Skin of body (tissue), 2 donors: Measurements from ENCODE around the gene WASHC4. TPM values are rescaled to one million over a fixed set of nuclear protein-coding genes. Genes with fewer than 3 reads are reported as not detected.

ENCODE experiments used
- DNase-seq: peaks from one replicate; lab custom pipeline; 2025; lab: John Stamatoyannopoulos, UW
- total RNA-seq: library from RNA; depleted of rRNA; stranded (reverse); fragments of >200 nt; gene quantifications from one replicate; pipeline ENCODE4 v1.2.3, GENCODE V29; 2014

The WASHC4 gene, protein sequence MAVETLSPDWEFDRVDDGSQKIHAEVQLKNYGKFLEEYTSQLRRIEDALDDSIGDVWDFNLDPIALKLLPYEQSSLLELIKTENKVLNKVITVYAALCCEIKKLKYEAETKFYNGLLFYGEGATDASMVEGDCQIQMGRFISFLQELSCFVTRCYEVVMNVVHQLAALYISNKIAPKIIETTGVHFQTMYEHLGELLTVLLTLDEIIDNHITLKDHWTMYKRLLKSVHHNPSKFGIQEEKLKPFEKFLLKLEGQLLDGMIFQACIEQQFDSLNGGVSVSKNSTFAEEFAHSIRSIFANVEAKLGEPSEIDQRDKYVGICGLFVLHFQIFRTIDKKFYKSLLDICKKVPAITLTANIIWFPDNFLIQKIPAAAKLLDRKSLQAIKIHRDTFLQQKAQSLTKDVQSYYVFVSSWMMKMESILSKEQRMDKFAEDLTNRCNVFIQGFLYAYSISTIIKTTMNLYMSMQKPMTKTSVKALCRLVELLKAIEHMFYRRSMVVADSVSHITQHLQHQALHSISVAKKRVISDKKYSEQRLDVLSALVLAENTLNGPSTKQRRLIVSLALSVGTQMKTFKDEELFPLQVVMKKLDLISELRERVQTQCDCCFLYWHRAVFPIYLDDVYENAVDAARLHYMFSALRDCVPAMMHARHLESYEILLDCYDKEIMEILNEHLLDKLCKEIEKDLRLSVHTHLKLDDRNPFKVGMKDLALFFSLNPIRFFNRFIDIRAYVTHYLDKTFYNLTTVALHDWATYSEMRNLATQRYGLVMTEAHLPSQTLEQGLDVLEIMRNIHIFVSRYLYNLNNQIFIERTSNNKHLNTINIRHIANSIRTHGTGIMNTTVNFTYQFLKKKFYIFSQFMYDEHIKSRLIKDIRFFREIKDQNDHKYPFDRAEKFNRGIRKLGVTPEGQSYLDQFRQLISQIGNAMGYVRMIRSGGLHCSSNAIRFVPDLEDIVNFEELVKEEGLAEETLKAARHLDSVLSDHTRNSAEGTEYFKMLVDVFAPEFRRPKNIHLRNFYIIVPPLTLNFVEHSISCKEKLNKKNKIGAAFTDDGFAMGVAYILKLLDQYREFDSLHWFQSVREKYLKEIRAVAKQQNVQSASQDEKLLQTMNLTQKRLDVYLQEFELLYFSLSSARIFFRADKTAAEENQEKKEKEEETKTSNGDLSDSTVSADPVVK
- 97.0 TPM for total RNA-seq

DNA sequence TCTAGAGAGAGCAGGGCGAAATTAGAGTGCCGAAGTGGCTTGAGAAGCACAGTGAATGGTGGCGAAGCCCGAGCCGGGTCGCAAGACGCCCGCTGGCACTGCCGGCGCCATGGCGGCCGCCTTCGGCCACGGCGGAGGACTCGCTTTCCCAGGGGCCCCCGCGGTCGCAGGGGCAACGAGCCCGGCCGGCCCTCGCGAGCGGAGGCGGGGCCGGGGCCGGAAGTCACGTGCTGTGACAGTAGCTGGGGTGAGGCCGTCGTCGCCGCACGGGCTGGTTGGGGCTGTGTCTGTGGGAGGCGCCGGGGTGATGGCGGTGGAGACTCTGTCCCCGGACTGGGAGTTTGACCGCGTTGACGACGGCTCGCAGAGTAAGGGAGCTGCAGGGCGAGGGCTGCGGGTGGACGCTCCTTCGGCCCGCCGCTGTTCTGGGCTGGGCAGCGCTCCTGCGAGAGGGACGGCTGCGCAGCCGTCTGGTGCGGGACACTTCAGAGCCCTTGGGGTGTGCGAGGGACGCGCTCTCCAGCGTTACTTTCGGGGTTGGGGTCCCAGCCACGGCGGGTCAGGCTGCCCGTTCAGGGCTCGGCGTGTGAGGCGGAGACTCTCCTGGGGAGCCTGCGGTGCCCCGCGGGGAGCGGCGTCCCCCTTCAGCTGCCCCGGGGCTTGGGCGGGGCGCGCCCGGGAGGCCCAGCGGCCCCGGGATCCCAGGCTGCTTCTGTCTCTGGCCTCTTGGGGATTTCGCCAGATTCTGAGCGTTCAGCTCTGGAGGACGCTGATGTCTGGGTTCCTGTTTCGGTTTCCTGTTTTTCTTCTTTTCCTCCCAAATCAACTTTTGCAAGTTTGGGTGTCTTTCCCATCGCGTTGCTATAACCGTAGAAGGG is at the start of gene WASHC4:
Gene WASHC4 (plus strand): TSS at position 238 of the 878 bp plus-strand sequence. CDS start 70 bp downstream, at position 308.
- peak; percentile 88 for DNase-seq

- DNase-seq = no peak
Measured at GRCh38 chr12:105060715-105061378, 46.7 kb upstream of the WASHC4 start.

DNA sequence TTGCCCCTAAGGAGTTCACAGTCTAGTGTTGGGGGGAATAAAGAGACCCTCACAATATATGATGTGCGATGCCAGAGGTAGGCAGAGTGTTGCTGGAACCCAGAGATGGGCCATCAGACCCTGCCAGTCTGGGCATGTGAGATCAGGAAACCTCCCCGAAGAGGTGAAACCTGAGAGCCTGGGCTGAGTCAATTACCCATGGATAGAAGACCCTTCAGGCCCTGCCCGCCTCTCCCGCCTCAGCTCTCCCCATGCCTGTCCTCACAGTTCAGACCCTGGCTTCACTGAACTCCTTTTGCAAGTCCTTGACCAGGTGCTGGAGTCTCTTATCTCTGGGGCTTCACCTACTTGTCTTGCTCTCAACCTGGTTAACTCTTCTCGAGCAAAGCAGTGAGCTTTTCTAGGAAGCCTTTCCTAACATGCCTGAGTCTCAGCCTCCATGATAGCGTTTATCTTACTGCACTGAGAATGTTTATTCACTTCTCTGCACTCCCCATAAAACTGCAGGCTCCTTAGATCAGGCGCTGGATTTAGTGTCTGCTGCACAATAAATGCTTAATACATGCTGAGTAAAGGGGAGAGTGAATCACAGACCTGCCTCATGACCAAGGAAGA is 42.9 kb upstream of the WASHC4 start:
- DNase-seq = no peak

DNA sequence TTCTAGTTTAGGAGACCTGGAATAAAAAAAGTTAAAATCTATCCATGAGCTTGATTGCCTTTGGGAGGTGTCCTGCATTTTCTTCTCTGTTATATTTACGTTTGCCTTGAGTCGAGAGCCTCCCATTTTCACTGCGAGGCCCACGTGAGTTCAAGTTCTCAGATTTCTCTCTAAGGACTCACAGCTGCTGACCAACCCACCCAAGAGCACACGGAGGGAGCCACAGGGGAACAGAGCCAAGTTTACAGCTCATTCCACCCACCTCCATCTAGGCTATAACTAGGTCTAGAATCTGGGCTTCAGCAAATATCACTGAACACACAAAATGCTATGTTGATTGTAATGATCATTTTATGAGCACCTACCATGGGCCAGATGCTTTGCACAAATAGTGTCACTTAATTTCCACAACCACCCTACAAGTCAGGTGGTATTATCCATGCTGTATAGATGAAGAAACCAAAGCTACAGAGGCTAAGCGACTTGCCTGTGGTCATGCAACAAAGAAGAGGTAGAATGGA is 40.0 kb upstream of the WASHC4 start:
- no peak for DNase-seq

- DNase-seq = no peak
Measured at GRCh38 chr12:105069936-105070702, 37.4 kb upstream of the WASHC4 start.

DNA sequence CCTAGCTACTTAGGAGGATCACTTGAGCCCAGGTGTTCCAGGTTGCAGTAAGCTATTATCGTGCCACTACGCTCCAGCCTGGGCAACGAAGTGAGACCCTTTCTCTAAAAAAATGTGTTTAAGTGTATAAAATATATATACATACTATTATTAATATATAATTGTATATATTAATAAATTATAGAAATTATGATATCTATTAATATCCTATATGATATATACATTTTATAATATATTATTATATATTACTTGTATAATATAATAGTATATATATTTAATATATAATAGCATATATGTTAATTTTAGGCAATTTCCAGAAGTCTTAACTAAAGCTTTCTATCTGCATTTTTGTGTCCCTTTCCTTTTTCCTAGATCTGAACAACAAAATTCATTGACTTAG is 35.5 kb upstream of the WASHC4 start:
- no peak for DNase-seq

DNA sequence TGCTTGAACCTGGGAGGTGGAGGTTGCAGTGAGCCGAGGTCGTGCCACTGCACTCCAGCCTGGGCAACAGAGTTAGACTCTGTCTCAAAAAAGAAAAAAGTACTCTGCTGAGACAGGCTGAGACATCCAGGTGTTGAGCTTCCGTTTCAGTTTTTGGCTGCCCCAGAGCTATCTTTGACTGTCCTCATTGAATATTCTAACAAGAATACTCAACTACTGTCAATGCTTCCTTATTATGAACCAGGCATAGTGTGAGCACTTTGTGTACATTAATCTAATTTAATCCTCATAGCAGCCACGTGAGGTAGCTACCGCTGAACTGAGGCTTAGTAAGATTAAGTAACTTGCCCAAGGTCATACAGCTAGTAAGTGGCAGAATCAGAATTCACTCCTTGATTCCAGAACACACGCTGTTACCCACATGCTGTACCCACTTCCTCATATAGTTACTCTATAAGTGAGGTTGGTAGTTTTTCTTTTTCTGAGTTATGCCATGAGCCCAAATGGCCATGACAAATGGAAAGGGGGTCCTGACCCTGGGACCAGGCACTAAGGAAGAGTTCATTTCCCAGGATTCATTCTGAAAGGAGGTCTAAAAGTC is 34.5 kb upstream of the WASHC4 start:
- DNase-seq = no peak

DNA sequence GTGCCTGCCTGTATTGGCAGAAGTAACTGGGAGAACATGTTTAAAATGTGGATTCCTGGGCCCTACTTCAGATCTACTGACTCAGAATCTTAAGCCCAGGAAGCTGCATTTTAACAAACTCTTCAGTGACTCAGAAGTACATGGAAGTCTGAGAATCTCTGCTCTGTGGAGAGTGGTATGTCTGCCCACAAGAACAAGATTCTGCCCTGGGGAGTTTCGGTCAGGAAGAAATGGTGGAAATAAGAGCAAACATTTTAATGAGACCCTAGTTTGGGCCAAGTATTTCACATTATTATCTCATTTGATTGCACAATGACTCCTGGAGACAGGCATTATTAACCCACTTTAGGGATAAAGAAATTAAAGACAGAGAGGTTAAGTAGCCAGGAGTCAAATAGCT is 31.4 kb upstream of the WASHC4 start:
- DNase-seq = no peak

- DNase-seq = no peak
Measured at GRCh38 chr12:105076913-105077312, 30.6 kb upstream of the WASHC4 start.

GRCh38 chr12:105077435-105077834 is 30.1 kb upstream of the WASHC4 start:
- no peak for DNase-seq

DNA sequence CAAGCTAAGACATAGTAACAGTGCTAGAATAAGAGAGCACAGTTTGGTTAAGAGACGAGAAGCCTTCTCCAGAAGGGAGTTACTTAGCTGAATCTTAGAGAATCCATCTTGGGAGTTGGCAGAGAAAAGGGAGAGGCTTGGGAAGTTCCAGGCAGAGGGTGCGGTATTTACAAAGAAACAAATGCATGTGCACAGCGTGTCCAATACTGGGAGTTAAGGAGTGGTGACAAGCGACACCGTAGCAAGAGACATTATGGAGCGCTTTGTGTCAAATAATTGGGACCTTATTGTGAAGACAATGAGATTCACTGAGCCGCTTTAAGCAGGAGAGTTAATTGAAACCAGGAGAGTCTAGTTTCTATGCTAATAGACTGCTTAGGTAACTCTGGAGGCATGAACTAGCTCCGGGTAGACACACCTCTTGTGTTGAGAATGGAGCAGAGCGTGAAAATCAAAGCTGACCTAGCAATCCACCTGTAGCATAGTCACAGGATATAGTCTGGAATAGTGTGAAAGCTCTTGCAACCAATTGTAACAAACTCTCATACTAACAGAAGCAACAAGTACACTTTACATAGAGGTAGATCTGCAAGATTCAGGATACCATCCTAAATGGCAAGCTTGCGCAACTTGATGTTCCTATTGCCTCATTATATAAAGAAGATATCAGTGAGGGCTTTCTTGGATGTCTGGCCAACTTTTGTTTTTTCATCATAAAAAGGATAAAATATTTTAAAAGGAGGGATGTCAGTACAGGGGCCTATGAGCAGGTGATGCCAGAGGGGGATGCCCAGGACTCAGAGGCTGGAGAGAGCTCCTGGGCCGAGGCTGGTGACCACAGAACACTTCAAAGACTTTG is 28.6 kb upstream of the WASHC4 start:
- no peak for DNase-seq

- DNase-seq = no peak
Measured at GRCh38 chr12:105083031-105083430, 24.5 kb upstream of the WASHC4 start.

DNA sequence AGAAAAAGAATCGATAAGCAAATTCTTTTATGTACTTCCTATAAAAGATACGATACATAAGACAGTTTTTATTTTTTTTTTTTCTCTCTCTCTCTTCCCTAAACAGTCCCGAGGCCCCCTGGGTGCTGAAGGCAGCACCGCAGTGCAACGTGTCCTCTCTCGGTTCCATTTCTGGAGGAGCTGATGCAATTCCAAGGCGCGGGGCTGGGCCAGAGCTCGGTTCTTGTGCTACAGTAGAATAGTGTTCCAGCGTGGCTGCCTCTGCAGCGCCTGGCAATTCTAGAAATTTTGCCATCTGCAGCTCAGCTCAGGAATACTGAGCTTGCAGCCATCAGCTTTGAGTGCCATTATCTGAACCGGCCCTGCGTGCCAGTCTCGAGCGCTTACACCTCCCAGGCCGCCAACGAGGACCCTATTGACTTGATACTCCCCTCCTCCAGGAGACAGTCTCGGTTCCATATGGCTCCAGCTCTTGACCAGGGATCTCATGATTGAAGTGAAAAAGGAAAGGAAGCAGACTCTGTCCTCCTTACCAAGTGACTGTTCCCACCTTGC is 23.9 kb upstream of the WASHC4 start:
- peak; percentile 38 for DNase-seq

DNA sequence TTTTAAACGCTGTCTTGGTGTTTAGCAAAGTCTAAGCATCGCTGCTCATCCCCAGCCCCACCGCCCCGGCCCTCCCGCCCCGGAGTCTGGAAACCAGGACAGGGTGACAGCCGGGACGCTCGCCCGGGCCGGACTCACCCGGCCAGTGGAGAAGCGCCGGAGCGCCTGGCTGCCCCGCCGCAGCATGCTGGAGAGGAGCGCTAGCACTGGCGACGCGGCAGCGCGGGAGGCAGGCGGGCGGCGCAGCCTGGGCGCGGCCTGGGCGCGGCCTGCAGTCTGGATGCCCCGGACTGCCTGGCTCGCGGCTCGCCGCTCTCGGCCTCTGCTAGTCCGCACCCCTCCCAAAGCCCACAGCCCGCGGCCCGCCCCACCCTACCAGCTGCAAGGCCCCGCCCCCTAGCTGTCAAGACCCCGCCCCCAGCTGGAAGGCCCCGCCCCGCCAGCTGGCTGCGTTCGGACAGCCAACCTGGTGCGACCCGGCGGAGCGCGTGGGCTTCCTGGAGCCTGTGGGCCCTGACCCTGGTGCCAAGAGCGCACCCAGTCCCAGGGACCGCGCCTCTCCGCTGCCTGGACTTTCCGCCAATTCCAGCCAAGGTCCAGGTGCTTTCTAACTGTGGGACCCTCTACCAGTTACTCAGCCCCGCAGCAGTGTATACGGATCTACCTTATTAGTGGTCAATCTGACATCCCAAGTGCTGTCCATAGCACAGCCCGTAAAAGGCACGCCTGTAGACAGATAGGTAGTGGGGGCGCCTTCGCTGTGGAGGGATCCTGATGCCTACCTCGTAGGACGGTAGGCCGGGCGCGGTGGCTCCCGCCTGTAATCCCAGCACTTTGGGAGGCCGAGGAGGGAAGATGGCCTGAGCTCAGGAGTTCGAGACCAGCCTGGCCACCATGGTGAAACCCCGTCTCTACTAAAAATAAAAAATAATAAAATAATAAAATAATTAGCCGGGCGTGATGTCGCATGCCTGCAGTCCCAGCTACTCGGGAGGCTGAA is 23.0 kb upstream of the WASHC4 start, which contains the start of gene ALDH1L2:
Gene ALDH1L2 (minus strand): TSS at position 208 of the 1,000 bp plus-strand sequence. CDS start 22 bp downstream, at position 186.
- peak; percentile 35 for DNase-seq

GRCh38 chr12:105085501-105085900 is 22.0 kb upstream of the WASHC4 start:
- no peak for DNase-seq

GRCh38 chr12:105089817-105090216 is 17.7 kb upstream of the WASHC4 start:
- no peak for DNase-seq
